GM18867 (cell line): Measurements from ENCODE around the gene ABHD3.
"Not testable (repeated sequence)": the region's sequence is repeated elsewhere in the genome, so short reads cannot be mapped to it uniquely, and the experiment has no call there.

Experiments
- ATAC-seq: cut with Tn5 transposase; IDR thresholded peaks from one replicate; pipeline ENCODE4 v1.9.1; 2021; ENCODE audit warnings: mild to moderate bottlenecking, moderate library complexity; ENCODE audit not compliant: unreplicated experiment

Gene ABHD3

DNA sequence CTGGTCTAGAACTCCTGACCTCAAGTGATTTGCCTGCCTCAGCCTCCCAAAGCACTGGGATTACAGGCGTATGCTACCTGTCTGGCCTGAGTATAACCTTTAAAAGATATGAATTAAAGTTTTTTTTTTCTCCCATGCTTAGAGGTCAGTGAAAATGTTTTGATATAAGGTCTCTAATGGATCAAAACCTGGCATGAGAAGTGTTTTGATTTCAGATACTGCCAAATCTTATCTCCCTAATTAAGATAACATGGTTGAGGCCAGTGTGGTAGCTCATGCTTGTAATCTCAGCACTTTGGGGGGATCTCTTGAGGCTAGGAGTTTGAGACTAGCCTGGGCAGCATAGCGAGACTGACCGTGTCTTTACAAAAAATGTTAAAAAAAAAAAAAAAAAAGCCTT is 51.2 kb downstream of the ABHD3 start:
- ATAC-seq, result no peak

DNA sequence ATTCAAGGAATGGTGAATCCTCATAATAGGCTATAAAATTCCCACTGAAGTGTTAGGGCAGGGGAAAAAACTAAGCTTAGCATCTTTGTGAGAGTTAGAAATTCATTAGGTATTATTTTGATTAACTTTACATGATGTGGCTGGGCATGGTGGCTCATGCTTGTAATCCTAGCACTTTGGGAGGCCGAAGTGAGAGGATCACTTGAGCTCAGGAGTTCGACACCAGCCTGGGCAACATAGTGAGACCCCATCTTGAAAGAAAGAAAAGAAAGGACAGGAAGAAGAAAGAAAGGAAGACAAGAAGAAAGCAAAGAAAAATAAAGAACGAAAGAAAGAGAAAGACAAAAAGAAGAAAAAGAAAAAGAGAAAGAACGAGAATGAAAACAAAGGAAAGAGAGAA is 52.5 kb downstream of the ABHD3 start:
- no peak for ATAC-seq

DNA sequence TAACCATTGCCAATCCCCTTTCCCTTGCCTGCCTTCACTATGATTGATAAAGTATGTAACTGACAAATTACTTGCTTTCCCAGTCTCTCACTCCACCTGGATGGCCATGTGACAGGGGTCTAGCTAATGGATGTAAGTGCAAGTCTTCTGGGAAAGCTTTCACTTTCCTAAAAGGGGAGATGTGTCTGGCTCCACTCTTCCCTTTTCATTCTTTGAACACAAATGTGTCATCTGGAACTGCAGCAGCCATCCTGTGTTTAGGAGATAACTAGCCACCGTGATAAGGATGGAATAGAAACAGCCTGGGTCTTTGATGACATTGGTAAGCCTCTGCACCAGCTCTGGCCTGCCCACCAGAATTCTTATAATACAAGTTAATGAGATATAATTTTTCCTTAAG is 54.3 kb downstream of the ABHD3 start:
- ATAC-seq, result no peak

DNA sequence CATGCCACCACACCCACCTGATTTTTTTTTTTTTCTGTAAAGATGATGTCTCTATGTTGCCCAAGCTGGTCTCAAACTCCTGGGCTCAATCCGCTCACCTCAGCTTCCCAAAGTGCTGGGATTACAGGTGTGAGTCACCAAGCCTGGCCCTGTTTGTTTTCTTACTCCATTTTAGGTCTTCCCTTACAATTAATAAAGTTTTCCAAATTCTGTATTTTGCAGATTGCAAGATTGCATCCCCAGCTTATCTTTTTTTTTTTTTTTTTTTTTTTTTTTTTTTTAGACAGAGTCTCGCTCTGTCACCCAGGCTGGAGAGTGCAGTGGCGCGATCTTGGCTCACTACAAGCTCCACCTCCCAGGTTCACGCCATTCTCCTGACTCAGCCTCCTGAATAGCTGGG is 64.2 kb downstream of the ABHD3 start:
- not testable (repeated sequence) for ATAC-seq

DNA sequence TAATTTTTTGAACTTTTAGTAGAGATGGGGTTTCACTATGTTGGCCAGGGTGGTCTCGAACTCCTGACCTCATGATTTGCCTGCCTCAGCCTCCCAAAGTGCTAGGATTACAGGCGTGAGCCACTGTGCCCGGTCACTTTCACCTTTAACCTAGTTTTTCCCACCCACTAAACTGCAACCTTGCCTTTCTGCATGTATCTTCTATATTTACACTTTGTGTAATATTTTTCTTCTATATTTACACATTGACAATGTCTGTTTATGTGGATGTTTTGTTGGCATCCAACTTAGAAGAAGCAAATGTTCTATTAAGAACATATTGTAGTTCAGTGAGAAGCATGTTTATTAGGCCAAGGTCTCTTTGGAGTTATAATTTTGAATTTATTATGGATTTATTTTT is 65.8 kb downstream of the ABHD3 start:
- ATAC-seq, result no peak

DNA sequence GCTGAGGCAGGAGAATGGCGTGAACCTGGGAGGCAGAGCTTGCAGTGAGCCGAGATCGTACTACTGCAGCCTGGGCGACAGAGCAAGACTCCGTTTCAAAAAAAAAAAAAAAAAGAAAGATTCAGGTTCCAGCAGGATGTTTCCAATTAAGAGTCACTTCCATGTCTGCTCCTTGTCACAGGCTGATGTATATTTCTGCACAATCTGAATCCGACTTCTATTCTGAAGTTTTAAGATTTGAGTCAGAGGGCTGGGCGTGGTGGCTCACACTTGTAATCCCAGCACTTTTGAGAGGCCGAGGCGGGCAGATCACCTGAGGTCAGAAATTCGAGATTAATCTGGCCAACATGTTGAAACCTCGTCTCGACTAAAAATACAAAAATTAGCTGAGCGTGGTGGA is 67.8 kb downstream of the ABHD3 start:
- ATAC-seq, result no peak

DNA sequence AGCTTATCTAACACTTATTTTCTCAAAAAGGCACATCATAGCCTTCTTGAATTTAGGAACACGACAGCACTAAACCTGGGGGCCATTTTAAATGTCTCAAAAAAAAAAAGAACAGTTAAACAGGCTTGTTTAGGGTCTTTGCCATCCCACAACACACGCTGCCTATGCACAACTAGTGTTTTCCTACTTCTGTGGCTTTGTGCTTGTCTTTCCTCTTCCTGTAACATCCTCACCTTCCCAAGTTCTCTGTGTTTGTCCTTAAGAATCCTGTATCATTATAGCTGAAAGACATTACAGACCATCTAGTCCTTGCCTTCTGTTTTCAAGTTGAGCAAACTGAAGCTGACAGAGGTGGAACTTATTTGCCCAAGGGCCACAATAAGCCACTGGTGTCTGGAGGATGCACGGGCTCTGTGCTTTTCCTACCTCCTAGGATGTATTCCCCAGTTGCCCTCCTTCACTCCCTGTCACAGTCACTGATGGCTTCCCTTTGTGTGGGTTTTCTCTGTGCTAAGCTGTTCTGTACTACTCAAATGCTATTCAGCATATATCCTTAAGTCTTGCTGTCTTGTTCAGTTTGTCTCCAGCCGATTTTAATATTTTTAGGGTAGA is 69.9 kb downstream of the ABHD3 start:
- no peak for ATAC-seq

DNA sequence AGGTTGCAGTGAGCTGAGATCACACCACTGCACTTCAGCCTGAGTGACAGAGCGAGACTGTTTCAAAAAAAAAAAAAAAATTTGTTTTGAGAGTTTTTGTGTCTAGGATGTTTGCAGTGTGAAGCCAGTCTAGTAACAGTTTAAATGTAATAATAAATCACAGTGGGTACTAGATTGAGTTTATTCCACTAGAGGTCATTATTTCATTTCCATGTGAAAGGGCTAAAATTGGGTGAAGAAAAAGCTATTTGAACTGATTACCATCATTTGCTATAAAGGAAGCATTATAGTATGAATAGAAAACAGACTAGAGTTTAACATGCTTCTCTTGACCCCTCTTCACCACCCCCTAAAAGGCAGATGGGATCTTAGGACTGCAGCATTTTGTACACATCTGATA is 72.2 kb downstream of the ABHD3 start:
- ATAC-seq, result no peak

DNA sequence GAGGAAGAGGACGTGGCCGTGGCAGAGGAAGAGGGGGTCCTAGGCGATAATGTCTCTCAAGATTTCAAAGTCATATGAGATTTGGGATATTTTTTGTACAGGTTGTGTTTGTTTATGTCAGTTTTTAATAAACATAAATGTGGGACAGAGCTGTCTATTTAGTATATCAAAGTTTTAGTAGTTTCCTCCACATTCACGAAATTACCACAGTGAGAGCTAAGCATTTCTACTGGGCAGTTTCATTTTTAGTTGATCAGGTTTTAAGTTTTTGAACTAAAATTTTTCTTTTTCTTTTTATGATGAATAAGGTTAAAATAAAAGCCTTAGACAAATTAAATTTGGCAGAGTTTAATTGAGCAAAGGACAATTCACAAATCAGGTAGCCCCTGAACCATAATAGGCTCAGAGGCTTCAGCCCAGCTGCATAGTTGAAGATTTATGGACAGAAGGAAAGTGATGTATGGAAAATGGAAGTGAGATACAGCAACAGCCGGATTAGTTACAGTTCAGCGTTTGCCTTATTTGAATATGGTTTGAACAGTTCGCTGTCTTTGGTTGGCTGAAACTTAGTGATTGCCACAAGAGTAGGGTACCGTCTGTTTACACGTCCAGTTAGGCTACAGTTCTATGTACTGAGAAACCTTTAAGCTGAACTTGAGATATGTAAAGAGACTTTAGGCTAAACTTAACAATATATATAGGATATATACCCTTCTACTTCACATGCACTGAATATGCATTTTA is 75.3 kb downstream of the ABHD3 start:
- ATAC-seq, result peak; percentile 98

DNA sequence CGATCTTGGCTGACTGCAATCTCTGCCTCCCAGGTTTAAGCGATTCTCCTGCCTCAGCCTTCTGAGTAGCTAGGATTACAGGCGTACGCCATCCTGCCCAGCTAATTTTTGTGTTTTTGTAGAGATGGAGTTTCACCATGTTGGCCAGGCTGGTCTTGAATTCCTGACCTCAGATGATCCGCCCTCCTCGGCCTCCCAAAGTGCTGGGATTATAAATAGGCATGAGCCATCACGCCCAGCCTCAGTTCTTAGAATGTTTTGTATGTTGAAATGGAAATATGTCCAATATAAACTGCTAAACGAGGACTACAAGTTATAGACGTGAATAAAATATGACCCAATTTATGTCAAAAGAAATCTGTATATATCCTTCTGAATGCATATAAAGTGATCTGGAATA is 82.9 kb downstream of the ABHD3 start:
- not testable (repeated sequence) for ATAC-seq

DNA sequence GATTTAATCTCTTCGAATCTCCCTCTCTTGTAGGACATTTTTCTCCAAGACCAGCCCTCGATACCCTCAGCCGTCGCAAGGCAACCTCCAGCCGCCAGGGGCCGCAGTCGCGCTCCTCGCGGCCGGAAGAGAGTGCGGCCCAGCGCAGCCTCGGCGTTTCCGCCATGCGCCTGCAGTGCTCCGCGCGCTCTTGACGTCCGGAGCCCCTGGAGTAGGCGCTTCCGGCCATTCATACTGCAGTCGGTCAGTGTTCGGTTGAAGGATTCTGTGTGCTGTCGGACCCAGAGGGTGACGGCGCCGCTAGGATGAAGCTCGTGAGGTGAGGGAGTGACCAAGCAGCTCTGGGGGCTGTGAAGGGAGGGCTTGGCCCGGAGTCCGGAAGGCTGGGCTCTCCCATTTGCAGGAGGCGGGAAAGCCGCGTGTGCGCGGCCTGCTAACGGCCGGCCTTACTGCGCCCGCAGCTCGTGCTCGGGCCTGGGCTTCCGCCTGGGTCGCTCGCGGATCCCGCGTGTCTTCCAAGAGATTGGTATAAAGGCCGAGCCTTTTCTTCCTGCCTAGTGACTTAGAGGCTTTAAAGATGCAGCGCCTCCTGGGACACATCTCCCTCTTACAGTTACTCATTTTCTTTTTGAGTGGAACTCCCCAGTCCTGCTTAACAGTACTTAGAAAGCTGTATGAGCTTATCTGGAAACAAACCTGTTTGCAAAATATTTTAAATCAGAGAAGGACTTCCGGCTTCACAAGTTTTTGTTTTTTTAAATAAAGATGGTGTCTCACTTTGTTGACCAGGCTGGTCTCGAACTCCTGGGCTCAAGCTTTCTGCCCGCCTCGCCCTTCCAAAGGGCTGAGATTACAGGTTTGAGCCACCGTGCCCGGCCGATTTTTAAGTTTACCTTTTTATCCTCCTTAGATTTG is 92.2 kb downstream of the ABHD3 start, which contains the start of gene SNRPD1:
Gene SNRPD1, plus strand, starts transcription at position 190 of the 915 bp plus-strand sequence. Its CDS starts 116 bp downstream, at position 306.
- ATAC-seq, result peak; percentile 98

DNA sequence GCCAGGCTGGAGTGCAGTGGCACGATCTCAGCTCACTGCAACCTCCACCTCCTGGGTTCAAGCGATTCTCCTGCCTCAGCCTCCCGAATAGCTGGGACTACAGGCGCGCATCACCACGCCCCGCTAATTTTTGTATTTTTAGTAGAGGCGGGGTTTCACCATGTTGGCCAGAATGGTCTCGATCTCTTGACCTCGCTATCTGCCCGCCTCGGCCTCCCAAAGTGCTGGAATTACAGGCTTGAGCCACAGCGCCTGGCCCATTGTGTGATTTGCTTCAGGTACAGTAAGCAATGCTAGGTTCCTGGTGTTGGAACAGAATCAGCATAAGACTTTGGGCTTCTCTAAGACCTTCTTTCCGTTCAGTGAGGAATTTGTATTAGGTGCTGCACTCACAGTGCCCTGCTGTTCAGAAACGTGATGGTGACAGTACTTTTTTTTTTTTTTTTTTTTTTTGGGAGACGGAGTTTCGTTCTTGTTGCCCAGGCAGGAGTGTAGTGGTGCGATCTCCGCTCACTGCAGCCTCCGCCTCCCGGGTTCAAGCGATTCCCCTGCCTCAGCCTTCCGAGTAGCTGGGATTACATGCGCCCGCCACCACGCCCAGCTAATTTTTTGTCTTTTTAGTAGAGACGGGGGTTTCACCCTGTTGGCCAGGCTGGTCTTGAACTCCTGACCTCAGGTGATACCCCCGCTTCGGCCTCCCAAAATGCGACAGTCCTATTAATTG is 93.0 kb downstream of the ABHD3 start:
- ATAC-seq, result peak; percentile 2

DNA sequence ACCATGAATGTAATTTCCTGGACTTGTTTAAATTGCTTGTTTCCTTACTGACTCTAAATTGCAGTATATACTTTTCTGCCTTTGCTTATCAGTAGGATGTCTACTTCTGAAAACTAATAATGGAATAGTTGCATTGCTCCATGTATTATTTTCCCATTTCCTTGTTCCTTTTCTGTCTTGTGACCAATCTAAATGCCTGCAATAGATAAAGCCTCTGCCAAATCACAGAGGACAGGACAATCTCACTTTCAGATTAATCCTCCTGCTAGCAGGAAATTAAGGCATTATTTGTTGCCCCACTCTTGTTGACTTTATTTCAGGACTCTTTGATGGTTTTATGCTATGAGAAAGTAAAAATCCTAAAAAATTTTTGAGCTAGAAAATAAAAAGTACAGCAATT is 99.4 kb downstream of the ABHD3 start:
- ATAC-seq, result no peak

DNA sequence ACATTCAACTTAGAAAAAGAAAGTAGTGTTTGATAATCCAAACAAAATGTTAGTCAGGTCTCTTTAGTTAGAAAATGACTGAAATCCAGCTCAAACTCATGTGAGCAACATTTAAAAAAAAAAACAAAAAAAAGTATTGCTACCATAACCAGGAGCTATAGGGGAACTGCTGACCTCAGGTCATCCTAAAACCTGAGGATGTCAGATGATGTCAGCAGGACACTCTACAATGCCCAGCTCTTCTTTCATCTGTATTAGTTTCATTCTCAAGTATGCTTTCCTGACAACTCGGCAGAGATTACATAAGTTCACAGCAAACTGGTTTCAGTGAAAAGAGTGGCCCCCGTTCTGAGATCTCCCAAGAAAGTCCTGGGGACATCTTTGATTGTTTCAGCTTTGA is 99.9 kb downstream of the ABHD3 start:
- no peak for ATAC-seq

DNA sequence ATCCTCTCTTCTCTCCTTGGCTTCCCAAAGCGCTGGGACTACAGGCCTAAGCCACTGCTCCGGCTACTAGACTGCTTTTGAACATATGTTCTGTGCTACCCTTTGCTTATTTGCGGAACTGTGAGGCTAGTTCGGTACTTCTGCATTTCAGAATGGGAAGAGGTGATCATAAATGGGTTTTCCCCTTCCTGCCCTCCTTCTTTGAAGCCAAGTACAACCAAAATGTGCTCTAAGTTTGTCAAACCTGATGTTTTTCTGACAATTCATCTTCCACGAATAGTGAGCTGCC is 102.3 kb downstream of the ABHD3 start:
- ATAC-seq, result no peak
